Measurements from ENCODE around the gene GALNT2. TPM values are rescaled to one million over a fixed set of nuclear protein-coding genes. Genes with fewer than 3 reads are reported as not detected.

GALNT2 gene
- total RNA-seq, 4 donors from 2014 or later, result 41.7 to 56.4 (median 50.7) TPM

DNA sequence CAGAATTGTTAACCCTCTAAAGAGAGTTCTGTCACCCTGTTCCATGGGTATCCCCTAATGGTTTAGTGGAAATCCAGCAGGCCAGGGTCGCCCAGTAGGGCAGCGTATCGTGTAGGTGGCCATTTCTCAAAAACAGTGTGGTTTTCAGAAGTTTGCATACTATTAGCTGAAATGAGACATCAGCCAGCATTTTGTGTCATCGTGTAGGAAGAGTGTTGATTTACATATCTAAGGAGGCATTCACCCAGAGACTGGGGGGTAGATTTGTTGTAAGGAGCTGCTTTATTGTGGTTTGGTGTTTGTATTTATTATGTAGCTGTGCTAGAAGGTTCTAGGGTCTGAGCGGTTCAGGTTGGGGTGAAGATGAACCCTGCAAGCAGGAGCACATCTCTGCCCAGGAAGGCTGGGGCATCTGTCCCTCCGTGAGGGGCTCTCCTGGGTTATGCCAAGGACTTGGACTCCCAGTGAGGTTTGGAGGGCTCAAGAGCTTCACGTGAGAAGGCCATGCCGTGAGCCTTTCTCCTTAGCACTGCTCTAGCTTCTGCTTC, 184.7 kb downstream of the GALNT2 start:
- TF ChIP-seq, protein P1, sequence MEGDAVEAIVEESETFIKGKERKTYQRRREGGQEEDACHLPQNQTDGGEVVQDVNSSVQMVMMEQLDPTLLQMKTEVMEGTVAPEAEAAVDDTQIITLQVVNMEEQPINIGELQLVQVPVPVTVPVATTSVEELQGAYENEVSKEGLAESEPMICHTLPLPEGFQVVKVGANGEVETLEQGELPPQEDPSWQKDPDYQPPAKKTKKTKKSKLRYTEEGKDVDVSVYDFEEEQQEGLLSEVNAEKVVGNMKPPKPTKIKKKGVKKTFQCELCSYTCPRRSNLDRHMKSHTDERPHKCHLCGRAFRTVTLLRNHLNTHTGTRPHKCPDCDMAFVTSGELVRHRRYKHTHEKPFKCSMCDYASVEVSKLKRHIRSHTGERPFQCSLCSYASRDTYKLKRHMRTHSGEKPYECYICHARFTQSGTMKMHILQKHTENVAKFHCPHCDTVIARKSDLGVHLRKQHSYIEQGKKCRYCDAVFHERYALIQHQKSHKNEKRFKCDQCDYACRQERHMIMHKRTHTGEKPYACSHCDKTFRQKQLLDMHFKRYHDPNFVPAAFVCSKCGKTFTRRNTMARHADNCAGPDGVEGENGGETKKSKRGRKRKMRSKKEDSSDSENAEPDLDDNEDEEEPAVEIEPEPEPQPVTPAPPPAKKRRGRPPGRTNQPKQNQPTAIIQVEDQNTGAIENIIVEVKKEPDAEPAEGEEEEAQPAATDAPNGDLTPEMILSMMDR (IDR thresholded peaks at IDR 0.05; ENCODE audit: low read depth), result no peak

DNA sequence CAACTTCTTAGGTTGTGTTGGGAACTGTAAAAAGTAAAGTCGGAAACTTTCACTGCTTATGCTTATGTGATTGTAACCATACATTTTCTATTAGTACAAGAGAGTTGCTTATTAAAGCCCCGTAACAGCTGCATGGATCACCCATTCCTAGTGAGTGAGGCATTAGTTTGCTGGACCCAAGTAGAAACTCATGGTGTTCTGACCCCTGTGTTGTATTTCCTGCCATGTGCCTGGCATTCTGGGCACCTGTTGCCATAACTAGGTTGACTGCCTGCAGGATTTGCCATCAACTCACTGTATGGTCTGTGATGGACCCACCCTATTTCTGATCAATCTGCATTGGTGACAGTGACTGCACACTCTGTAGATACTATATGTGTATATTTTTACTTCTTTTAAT, 186.1 kb downstream of the GALNT2 start:
- TF ChIP-seq, protein P1 (IDR thresholded peaks at IDR 0.05; ENCODE audit: low read depth), result no peak

DNA sequence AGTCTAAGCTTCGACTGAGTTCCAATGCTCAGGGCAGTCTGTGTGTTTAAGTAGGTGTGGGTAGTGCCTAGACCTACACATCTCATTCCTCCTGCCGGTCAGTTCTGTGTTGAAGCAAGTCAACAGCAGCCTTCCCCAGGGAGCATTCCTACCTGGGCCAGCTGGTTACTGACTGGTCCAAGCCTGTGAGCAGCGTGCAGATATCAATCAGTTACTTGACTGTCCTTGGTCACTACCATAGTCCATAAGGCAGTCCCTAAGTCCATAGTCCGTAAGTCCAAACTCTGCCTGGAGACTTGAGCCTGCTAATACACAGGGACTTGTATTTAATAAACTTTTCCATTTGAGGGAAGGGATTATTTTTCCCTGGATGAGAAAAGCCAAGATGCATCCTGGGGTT, 187.2 kb downstream of the GALNT2 start:
- TF ChIP-seq, protein P1 (IDR thresholded peaks at IDR 0.05; ENCODE audit: low read depth), result no peak

DNA sequence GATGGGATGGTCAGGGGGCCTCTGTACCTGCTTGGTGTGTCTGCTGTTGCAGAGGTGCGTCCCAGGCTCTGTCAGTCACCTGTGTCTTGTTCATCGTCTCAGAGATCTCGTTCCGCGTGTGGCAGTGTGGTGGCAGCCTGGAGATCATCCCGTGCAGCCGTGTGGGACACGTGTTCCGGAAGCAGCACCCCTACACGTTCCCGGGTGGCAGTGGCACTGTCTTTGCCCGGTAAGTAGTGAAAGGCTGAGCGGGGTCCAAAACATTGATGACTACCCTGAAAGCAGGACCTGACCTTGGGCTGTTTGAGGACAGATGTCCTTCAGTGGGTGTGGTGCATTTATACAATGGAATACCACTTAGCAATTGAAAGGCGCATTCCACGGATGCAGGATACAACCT, 188.1 kb downstream of the GALNT2 start:
- TF ChIP-seq, protein P1 (IDR thresholded peaks at IDR 0.05; ENCODE audit: low read depth), result no peak

DNA sequence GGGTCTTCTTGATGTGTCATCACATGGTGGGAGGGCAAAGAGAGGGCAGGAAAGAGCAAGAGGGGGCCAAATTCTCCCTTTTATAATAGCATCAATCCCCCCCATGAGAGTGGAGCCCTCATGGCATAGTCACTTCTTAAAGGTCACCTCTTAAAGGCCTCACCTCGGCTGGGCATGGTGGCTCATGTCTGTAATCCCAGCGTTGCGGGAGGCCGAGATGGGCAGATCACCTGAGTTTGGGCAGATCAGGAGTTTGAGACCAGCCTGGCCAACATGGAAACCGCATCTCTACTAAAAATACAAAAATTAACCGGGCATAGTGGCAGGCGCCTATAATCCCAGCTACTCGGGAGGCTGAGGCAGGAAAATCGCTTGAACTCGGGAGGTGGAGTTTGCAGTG, 189.0 kb downstream of the GALNT2 start:
- TF ChIP-seq, protein P1 (IDR thresholded peaks at IDR 0.05; ENCODE audit: low read depth), result no peak

DNA sequence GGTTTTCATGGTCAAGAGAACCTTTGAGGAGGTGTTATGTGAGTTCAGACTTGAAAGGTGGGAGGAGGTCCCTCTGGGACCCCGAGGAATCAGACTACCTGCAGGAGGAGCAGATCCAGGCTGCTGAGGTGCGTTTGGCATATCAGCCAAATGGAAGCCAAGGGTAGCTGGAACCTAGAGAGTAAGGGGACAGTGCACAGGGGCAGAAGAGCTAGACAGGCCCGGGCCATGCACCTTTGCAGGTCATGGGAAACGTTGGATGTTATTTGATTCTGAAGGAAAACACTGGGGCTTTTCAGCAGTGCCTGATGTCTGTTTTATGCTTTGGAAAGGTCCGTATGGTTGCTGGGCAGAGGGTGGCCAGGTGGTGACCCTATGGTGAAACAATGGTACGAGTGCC, 189.9 kb downstream of the GALNT2 start:
- TF ChIP-seq, protein P1 (IDR thresholded peaks at IDR 0.05; ENCODE audit: low read depth), result no peak

DNA sequence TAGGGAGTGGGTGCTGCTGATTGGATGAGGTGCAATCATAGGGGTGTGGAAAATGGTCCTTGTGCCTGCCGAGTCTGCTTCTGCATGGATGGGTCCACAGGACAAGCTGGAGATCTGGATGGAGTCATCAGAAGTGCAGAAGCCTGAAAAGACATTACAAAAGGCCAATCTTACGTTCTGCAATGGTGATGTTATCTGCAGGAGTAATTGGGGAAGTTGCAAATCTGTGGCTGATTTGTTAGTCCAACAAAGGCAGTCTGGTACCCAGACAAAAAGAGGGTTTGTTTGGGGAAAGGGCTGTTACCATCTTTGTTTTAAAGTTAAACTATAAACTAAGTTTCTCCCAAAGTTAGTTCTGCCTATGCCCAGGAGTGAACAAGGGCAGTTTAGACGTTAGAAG, 192.6 kb downstream of the GALNT2 start:
- TF ChIP-seq, protein P1 (IDR thresholded peaks at IDR 0.05; ENCODE audit: low read depth), result no peak

Measured in subcutaneous adipose tissue (tissue), 4 donors.